Body of pancreas (tissue), 4 donors: ENCODE results near the gene SKOR1.

ENCODE experiments used
- CTCF ChIP-seq, 7 experiments: fragments of 450-650 bp in 4 of 7; fragments of 200-600 bp in 3 of 7; sonication (generic) in 3 of 7; IDR thresholded peaks; one replicate each; pipeline ENCODE4 v1.5.1; 2016 to 2019; ENCODE audit warnings: antibody characterized with exemption in 7 of 7
- POLR2A ChIP-seq, 3 donors: fragments of 450-650 bp; IDR thresholded peaks; one replicate each; pipeline ENCODE4 v1.6.1; 2016; ENCODE audit warnings: antibody characterized with exemption in 3 of 3, mild to moderate bottlenecking in 2 of 3

DNA sequence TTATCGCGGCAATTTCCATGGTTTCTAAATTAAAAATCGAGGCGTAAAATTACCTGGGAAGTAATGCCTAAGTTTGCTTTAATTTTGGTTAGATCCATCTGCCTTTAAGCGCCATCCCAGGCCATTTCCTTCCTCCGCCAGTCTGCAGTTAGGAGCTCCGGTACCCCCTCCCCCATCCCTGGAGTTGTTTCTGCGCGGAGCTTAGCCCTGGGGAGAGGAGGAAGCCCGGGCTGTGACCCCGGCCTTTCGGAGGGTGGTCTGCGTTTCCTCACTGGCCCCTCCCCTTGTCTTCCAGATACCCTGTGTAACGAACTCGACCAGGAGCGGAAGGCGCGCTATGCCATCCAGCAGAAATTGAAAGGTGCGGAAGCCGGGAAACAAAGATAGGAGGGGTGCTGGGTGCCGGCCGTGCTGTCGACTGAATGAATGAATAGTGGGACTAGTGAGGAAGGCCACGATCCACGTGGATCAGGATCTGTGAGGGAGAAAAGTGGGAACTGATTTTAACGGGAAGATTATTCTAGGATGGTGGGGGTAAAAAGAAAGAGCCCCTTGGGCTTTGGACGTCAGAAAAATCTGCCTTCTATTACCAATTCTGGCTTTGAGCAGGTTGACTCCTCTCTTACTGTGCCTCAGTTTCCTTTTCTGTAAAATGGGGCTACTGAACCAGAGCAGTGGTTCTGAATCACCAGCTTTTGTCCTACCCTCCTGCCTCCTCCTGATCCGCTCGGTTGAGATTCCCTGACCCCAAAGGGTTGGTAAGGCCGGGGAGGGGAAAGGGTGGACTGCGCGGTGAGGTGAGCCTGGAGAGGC is 7.8 kb downstream of the SKOR1 start:
- TF ChIP-seq POLR2A (IDR thresholded peaks at IDR 0.05) (no peak), CTCF (IDR thresholded peaks at IDR 0.05) (no peak)
